Mesenchymal stem cell (in vitro differentiated cells and primary cell): ENCODE results near the gene NCK1.
A peak's percentile ranks its signal among the peaks of the same experiment; 100 is the strongest.

Experiments
- DNase-seq: peaks from one replicate; pipeline ENCODE4 v3.0.0-alpha.2; 2013
- H2AFZ ChIP-seq: one replicate; pipeline ENCODE4 v1.6.1; 2013; ENCODE audit warnings: low read depth, mild to moderate bottlenecking, control low read depth, inconsistent platforms, low read length, moderate library complexity
- H2AK5ac ChIP-seq: 2 replicates; pipeline ENCODE4 v1.6.1; 2013; ENCODE audit warnings: low read length, moderate library complexity, mild to moderate bottlenecking, inconsistent platforms; ENCODE audit not compliant: severe bottlenecking
- H2BK120ac ChIP-seq: one replicate; pipeline ENCODE4 v1.6.1; 2013; ENCODE audit warnings: low read depth, mild to moderate bottlenecking, inconsistent platforms, low read length, moderate library complexity
- H2BK12ac ChIP-seq, 2 experiments: one replicate each; pipeline ENCODE4 v1.6.1; 2013; ENCODE audit warnings: inconsistent platforms in 2 of 2, low read length in 2 of 2, mild to moderate bottlenecking in 2 of 2, moderate library complexity in 2 of 2, control low read depth in 1 of 2
- H2BK15ac ChIP-seq: one replicate; pipeline ENCODE4 v1.6.1; 2013; ENCODE audit warnings: mild to moderate bottlenecking, low read depth, inconsistent platforms; ENCODE audit not compliant: poor library complexity, severe bottlenecking
- H2BK5ac ChIP-seq: 2 replicates; pipeline ENCODE4 v1.6.1; 2013; ENCODE audit warnings: low read depth, mild to moderate bottlenecking, low read length, control low read depth, inconsistent platforms; ENCODE audit not compliant: poor library complexity, severe bottlenecking
- H3K14ac ChIP-seq, 2 experiments: one replicate each; pipeline ENCODE4 v1.6.1; 2013; ENCODE audit warnings: inconsistent platforms in 2 of 2, low read length in 2 of 2, control low read depth in 1 of 2, mild to moderate bottlenecking in 1 of 2, moderate library complexity in 1 of 2
- H3K18ac ChIP-seq, 2 experiments: one replicate each; pipeline ENCODE4 v1.6.1; 2013; ENCODE audit warnings: inconsistent platforms in 2 of 2, low read length in 2 of 2, control low read depth in 1 of 2, low read depth in 1 of 2, mild to moderate bottlenecking in 1 of 2
- H3K23ac ChIP-seq, 2 experiments: one replicate each; pipeline ENCODE4 v1.6.1; 2013; ENCODE audit warnings: inconsistent platforms in 2 of 2, low read length in 2 of 2, mild to moderate bottlenecking in 2 of 2, moderate library complexity in 2 of 2, control low read depth in 1 of 2
- H3K27ac ChIP-seq: 2 replicates; pipeline ENCODE4 v1.5.1; 2013; ENCODE audit warnings: mild to moderate bottlenecking, moderate library complexity, low read length, control low read depth, inconsistent platforms; ENCODE audit not compliant: poor library complexity, severe bottlenecking
- H3K27me3 ChIP-seq, 2 experiments: 2 replicates each; pipeline versions ENCODE4 v1.6.1 to v1.7.0; 2013; ENCODE audit warnings: low read length in 2 of 2, mild to moderate bottlenecking in 2 of 2, moderate library complexity in 2 of 2, control low read depth in 1 of 2, inconsistent platforms in 1 of 2; ENCODE audit not compliant: control insufficient read depth in 1 of 2, insufficient read depth in 1 of 2
- H3K36me3 ChIP-seq, 2 experiments: 2 replicates each; pipeline versions ENCODE4 v1.6.1 to v1.7.0; 2013; ENCODE audit warnings: low read length in 2 of 2, control low read depth in 1 of 2, inconsistent platforms in 1 of 2, low read depth in 1 of 2, mild to moderate bottlenecking in 1 of 2; ENCODE audit not compliant: insufficient read depth in 2 of 2, control insufficient read depth in 1 of 2
- H3K4ac ChIP-seq, 2 experiments: one replicate each; pipeline ENCODE4 v1.6.1; 2013; ENCODE audit warnings: inconsistent platforms in 2 of 2, low read length in 2 of 2, mild to moderate bottlenecking in 2 of 2, moderate library complexity in 2 of 2, control low read depth in 1 of 2, low read depth in 1 of 2
- H3K4me1 ChIP-seq: 2 replicates; pipeline ENCODE4 v1.6.1; 2013; ENCODE audit warnings: low read depth, low read length, control low read depth; ENCODE audit not compliant: control insufficient read depth, insufficient read depth
- H3K4me2 ChIP-seq: 2 replicates; pipeline ENCODE4 v1.6.1; 2013; ENCODE audit warnings: low read length, mild to moderate bottlenecking, inconsistent platforms; ENCODE audit not compliant: poor library complexity, severe bottlenecking
- H3K4me3 ChIP-seq, 2 experiments: 2 replicates each; pipeline versions ENCODE4 v1.5.1 to v1.7.0; 2013; ENCODE audit warnings: low read length in 2 of 2, mild to moderate bottlenecking in 2 of 2, control low read depth in 1 of 2, low read depth in 1 of 2; ENCODE audit not compliant: insufficient read depth in 1 of 2
- H3K79me1 ChIP-seq: replicated peaks from 2 replicates; pipeline ENCODE4 v1.6.1; 2013; ENCODE audit warnings: mild to moderate bottlenecking, control low read depth, low read length, inconsistent platforms; ENCODE audit not compliant: poor library complexity, severe bottlenecking
- H3K9ac ChIP-seq: 2 replicates; pipeline ENCODE4 v1.7.0; 2013; ENCODE audit warnings: mild to moderate bottlenecking, low read length, moderate library complexity
- H3K9me3 ChIP-seq: 2 replicates; pipeline ENCODE4 v1.7.0; 2013; ENCODE audit warnings: mild to moderate bottlenecking, low read length; ENCODE audit not compliant: control insufficient read depth
- H4K8ac ChIP-seq: one replicate; pipeline ENCODE4 v1.6.1; 2013; ENCODE audit warnings: inconsistent platforms, mild to moderate bottlenecking, low read length, moderate library complexity
- H4K91ac ChIP-seq: one replicate; pipeline ENCODE4 v1.6.1; 2013; ENCODE audit warnings: mild to moderate bottlenecking, low read length, inconsistent platforms
- WGBS: methylation state at CpG from one replicate; pipeline ENCODE4 v1.1.7; 2013; ENCODE audit warnings: mixed read lengths; 5-methylcytosine and 5-hydroxymethylcytosine counted together

The NCK1 gene

DNA sequence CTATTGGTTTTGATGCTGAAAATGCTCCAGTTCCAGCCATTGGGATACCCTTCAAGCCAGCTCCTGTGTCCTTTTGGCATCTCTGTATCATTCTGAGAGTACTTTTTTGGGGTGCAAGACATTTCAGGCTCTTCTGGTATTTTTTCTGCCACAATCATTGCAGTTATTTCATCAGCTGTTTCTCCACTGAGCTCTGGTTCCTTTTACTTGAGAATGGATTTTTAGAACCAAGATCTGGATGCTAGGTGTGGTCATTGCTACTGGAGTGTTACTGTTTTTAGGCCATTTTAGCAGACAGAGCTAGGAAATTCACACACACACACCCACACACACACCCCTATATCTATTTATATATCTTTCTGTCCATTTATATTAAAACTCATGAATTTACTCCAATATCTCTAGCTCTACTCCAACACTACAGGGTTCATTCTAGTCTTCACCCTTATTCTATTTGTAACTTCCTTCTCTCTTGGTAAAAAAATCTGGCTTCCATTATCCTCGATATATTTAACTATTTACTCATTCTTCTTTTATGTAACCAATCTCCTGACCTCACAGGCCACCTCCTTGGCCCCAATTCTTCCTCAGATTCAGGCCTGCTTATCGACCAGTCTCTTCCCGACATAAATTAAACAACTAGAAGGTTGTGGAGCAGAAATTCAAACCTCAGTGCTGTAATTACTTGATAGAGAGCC is 26.0 kb upstream of the NCK1 start:
- Histone ChIP-seq H3K4me1 (no peaks in the 10 kb centered on the region), H3K79me1 (peaks cover 24% of the 10 kb centered on the region), H3K14ac (no peak overlapping the region), H2BK12ac (no peak overlapping the region), H2BK15ac (no peak overlapping the region), H3K36me3 (no peaks in the 10 kb centered on the region), H4K91ac (no peak overlapping the region), H2BK5ac (no peak overlapping the region), H3K9me3 (no peaks in the 10 kb centered on the region), H2BK120ac (no peak overlapping the region), H3K9ac (peak overlapping the region; percentile 19), H3K4me2 (no peak overlapping the region), H3K27me3 (no peaks in the 10 kb centered on the region), H4K8ac (no peak overlapping the region), H2AK5ac (no peak overlapping the region), H3K18ac (peak overlapping the region in 1 of 2 experiments; percentile 3), H3K23ac (no peak overlapping the region), H3K4ac (no peak overlapping the region), H3K4me3 (no peak overlapping the region), H3K27ac (no peak overlapping the region), H2AFZ (no peak overlapping the region)
- WGBS: 63% methylated on average over 1 of the region's 3 CpGs
- no peak for DNase-seq

DNA sequence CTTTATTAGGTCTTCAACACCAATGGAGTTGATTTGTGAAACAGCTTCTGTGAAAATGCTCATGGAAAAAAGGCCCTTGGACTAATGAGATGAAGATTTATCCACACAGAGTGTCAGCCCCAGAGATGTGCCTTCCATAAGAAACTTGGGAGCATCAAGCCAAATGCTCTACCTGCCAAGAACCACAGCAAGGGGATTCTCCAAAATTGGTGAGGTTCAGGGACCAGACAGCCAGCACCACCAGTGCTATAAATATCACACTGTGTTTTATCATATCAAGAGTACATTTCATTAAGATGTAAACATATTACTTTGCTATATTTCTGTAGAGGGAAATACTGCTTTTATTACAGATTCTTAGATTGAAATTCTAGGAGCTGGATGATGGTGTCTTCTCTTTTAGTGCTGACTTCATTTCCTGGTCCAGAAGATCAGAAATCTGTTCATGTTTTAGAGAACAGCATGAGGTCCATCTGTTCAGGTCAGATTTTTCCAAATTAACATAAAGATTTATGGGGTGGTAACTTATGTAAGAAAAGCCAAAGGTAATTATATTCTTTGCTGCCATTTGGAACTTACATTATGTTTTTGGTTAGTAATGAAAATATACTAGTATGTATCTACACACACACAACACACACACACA is 25.4 kb upstream of the NCK1 start:
- DNase-seq: no peak
- H3K4me1 ChIP-seq: no peaks in the 10 kb centered on the region
- no peak overlapping the region for H4K8ac ChIP-seq

DNA sequence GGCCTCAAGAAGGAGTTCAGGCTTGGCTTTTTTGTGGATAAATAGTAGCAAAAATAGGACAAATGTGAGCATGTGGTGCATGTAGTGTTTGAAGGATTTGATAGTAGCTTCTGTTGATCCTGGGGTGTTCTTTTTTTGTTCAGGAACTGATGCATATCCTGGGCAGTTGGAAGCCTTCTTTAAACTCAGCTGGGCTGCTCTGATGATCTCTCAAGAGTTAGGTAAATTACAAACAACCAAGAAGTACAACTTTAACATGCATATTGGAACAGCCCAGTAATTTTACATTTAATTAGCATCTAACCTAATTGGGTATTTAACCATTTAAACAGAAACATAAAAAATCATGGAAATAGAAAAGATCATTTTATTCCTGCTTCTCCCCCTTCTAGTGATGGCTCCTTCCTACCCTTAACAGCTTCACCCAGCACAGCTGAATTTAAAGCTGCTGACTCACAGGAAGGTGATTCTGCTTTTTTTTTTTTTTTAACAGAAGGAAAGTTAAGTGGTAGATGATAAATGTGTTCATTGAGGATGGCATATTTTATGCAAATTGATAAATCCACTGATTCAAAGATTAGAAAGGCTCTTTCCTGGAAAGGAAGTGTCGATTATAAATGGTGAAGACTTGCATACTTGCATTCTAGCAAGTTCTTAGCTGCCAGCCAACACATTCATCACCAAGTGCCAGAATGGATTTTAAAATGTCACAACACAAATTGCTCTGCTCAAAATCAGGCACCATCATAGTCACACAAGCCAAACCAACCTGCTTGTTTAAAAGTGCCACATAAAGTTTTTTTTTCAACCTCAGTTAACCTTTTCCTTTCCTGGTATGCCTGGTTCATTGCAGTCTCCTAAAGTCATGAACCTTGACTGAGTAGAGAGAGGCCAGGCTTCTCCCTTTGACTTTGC is 23.1 kb upstream of the NCK1 start:
- Histone ChIP-seq H2BK5ac (no peak overlapping the region), H2AK5ac (no peak overlapping the region), H3K4me2 (no peak overlapping the region), H3K9me3 (no peaks in the 10 kb centered on the region), H3K4me1 (no peaks in the 10 kb centered on the region), H3K79me1 (peaks cover 25% of the 10 kb centered on the region), H3K27me3 (no peaks in the 10 kb centered on the region), H2AFZ (no peak overlapping the region), H3K18ac (no peak overlapping the region), H3K23ac (no peak overlapping the region), H3K4ac (no peak overlapping the region), H4K8ac (no peak overlapping the region), H2BK12ac (no peak overlapping the region), H2BK120ac (no peak overlapping the region), H3K9ac (no peak overlapping the region), H3K4me3 (no peak overlapping the region), H4K91ac (no peak overlapping the region), H3K27ac (peak overlapping the region; percentile 24), H2BK15ac (no peak overlapping the region), H3K36me3 (peaks cover 4 to 8% of the 10 kb centered on the region in 2 experiments), H3K14ac (no peak overlapping the region)
- DNase-seq: peak; percentile 65
- 18% methylated on average over 1 of the region's 1 CpG for WGBS

More for the DNA sequence above, 25.4 kb upstream of the NCK1 start:
- peak overlapping the region in 1 of 2 experiments; percentile 21 for H3K18ac ChIP-seq
- H3K23ac ChIP-seq: no peak overlapping the region
- H3K79me1 ChIP-seq: peaks cover 18% of the 10 kb centered on the region
- H4K91ac ChIP-seq: no peak overlapping the region
- peak overlapping the region; percentile 89 for H2BK15ac ChIP-seq
- H3K4ac ChIP-seq: no peak overlapping the region
- no peaks in the 10 kb centered on the region for H3K27me3 ChIP-seq
- H2BK5ac ChIP-seq: no peak overlapping the region
- no peak overlapping the region for H3K4me3 ChIP-seq
- H3K9me3 ChIP-seq: no peaks in the 10 kb centered on the region
- peak overlapping the region; percentile 0 for H3K9ac ChIP-seq
- H3K4me2 ChIP-seq: no peak overlapping the region
- no peak overlapping the region for H2BK120ac ChIP-seq
- H3K14ac ChIP-seq: no peak overlapping the region
- peak overlapping the region in 1 of 2 experiments; percentile 82 for H2BK12ac ChIP-seq
- H2AFZ ChIP-seq: no peak overlapping the region
- no peak overlapping the region for H3K27ac ChIP-seq
- no peaks in the 10 kb centered on the region for H3K36me3 ChIP-seq
- no peak overlapping the region for H2AK5ac ChIP-seq

DNA sequence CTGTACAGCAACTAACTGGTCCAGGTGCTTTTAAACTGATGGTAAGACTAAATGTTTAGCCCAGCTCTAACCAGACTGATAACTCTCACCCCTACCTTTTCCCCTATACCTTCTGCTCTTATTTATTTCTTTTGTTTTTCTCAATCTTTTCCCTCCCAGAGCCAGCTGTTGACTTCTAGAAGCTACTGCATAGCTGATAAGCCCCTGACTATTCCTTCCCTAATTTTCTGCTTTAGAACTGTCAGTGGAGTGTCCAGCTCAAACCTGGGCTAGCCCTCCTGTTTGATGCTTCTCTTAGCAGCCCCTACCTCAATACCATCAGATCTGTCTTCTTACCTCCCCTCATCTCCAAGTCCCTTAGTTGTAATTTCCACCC is 22.5 kb upstream of the NCK1 start:
- H4K8ac ChIP-seq: no peak overlapping the region

More for the DNA sequence above, 22.5 kb upstream of the NCK1 start:
- Histone ChIP-seq H3K79me1 (peaks cover 26% of the 10 kb centered on the region), H3K4ac (no peak overlapping the region), H3K18ac (peak overlapping the region in 1 of 2 experiments; percentile 37), H2AK5ac (no peak overlapping the region), H2BK12ac (peak overlapping the region in 1 of 2 experiments; percentile 21), H3K9me3 (no peaks in the 10 kb centered on the region), H2BK15ac (no peak overlapping the region), H3K27me3 (no peaks in the 10 kb centered on the region), H3K14ac (no peak overlapping the region), H3K36me3 (peaks cover 4 to 8% of the 10 kb centered on the region in 2 experiments), H2BK120ac (peak overlapping the region; percentile 38), H3K27ac (no peak overlapping the region), H3K4me1 (no peaks in the 10 kb centered on the region), H3K4me3 (no peak overlapping the region), H2AFZ (no peak overlapping the region), H2BK5ac (no peak overlapping the region), H4K91ac (no peak overlapping the region), H3K9ac (no peak overlapping the region), H3K4me2 (no peak overlapping the region), H3K23ac (no peak overlapping the region)
- no peak for DNase-seq
